GM10847 (cell line): Measurements from ENCODE around the gene ST8SIA2.

Source experiments
- POLR2A ChIP-seq: IDR thresholded peaks from 2 replicates; pipeline ENCODE4 v1.6.1; 2011; ENCODE audit not compliant: insufficient read length; ENCODE audit errors: extremely low read depth

Gene ST8SIA2

DNA sequence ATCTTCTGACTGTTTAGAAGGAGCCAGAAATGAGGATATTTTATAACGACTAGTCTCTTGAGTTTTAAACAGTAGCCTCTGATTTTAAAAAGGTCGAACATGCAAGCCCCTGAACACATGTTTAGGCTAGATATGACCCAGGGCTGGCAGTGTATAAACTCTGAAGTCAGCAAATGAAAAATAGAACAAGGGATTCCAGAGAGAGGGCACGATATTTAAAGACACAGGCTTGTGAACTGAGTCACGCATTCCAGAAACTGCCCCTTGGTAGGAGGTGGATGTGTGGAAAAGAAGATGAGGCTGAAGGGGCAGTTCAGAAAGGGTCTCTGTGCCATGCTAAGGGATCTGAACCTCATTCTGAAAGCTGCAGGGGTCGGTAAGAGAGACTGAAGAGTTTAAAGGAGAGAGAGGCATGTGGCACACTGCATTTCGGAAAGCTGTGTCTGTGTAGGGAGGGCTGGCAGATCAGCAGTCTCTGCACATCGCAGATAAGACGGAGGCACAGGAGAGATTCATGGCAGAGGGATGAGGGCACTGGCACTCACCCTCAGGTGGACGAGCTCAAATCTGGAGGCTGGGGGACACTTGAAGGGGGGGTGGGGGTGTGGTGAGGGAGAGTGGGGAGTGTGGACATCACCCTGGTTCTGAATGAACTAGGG, 22.1 kb downstream of the ST8SIA2 start:
- TF ChIP-seq POLR2A, result no peak

- TF ChIP-seq POLR2A, result no peak
These were observed 22.9 kb downstream of the ST8SIA2 start for GRCh38 chr15:92416557-92416956.

GRCh38 chr15:92417716-92418115, 24.0 kb downstream of the ST8SIA2 start:
- no peak for TF ChIP-seq POLR2A

DNA sequence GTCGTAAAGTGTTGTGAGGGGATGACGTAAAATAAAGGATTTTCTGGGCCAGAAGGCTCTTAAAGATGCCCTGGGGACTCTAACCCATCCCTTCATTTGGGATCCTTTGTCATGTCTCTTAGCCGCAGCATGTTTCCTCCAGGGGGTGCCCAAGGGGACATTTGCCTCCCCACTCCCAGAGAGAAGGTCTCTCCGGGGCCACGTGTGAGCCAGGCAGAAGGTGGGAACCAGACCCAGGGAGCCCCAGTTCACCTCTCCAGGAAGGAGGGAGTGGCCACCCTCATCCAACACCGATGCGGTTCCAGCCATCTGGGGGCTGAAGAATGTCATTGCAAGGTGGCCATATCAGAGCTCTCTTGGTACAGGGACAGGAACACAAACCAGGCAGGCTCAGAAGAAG, 25.2 kb downstream of the ST8SIA2 start:
- no peak for TF ChIP-seq POLR2A

DNA sequence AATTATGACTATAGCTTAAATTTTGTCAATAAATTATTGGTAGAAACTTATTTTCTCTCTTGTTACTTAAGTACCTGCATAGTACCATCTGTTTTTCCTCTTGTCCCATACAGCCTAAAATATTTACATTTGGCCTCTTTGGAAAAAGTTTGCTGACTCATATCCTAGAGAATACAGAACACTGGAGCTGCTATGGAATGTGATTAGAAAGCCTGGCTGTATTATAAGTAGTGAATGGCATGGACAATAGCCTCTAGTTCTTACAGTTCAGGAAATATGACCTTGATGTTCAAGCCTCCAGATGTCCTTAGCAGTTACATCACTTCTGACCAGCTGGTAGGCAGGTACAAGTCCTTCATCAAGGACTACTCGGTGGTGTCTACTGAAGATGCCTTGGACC, 28.3 kb downstream of the ST8SIA2 start:
- TF ChIP-seq POLR2A, result no peak

DNA sequence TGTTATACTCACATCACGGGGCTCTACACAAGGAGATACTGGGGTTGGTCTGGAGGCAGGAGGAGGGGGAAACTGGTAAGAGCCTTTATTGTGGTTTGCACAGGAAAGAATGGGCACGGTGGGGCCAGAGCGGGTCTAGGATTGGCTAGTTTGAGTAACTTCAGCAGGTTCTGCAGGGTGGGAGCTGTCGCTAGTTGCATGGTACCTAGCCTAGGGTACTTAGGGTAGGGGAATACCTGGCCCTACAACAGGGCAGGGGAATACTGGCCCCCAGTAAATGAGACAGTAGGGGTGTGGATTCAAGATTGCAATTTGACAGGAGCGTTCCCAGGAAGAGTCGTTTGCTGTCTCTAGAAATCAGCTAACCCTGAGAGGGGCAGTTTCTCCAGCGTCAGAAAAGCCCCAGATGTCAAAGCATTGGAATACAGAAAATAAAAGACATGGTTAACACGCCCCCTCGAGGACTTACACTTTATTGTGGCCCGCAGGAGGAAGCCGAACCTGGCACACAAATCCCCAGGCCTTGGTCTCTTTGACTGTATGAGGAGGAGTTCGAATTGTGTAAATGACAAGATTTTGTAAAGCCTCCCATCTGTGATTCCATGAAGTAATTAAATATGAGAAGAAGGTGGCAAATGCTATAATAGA, 32.0 kb downstream of the ST8SIA2 start:
- TF ChIP-seq POLR2A, result no peak

DNA sequence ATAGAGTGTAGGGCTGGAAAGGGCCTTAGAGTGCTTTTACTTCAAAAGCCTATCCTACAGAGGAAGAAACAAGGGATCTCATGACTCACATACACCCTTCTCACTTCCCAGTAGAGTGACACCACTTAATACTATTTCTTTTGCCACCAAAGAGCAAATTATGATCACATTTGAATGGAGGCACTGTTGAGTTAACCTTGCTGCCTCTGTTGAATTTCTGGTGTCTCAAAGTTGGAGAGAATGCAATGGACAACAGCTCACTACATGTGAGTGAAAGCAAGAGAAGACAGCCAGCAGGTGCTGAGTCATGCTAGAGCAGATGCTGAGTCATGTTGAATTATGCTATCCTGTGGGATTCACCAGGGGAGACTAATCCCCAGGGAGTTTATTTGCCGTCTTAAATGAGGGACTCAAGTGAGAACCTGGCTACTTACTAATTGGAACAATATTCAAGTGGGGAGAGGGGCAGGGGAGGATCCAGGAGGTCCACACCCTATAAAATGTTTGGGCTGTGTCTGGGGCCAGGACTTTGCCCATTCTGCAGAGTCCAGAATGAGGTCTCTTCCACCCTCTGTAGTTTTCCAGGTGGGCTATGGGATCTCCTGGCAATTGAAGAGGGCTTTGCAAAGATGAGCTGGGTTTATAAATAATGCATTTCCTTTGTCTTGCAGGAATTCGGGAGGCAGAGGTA, 35.8 kb downstream of the ST8SIA2 start:
- TF ChIP-seq POLR2A, result no peak

DNA sequence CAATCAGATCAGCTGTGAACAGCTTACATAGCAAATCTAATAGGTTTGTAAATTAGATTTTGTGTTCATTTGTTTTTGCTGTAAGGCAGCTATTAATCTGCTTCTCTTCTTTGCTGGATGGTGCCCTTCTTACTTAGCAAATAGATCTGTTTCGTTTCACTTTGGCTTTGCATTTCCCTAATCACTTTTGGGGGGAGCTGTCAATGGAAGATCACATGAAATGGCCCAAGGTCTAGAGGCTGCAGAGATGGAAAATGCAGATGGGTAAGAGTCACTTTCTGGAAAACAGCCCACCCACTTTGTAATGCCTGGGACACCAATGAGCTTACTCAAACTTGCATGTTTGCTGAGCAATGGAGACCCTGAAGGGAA, 36.4 kb downstream of the ST8SIA2 start:
- no peak for TF ChIP-seq POLR2A

- no peak for TF ChIP-seq POLR2A
These were observed 41.5 kb downstream of the ST8SIA2 start for GRCh38 chr15:92435145-92435544.

GRCh38 chr15:92438471-92438870, 44.8 kb downstream of the ST8SIA2 start:
- no peak for TF ChIP-seq POLR2A

DNA sequence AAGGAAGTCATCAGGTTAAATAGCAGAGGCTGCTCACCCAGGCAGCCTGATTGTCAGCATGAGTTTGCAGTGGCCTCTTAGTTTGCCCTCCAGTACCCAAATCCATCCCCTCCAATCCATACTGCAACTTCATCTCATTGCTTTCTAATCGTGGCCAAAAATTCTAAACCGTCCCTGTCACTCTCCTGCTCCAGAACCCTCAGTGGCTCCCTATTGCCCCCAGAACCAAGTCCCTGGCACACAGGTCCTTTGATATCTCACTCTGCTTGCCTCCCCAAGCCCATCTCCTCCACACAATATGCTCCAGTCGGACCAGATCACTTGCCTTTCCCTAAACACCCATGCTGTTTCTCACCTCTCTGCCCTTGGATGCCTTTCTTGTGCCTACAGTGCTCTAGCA, 49.7 kb downstream of the ST8SIA2 start:
- TF ChIP-seq POLR2A, result no peak

DNA sequence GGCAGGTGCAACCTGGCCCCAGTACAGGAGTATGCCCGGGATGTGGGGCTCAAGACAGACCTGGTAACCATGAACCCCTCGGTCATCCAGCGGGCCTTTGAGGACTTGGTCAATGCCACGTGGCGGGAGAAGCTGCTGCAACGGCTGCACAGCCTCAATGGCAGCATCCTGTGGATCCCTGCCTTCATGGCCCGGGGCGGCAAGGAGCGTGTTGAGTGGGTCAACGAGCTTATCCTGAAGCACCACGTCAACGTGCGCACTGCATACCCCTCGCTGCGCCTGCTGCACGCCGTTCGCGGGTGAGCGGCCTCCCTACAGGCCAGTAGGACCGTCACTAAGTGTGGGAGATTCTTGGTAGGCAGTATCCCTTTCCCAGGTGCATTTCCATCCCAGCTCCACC, 51.0 kb downstream of the ST8SIA2 start:
- TF ChIP-seq POLR2A, result no peak

DNA sequence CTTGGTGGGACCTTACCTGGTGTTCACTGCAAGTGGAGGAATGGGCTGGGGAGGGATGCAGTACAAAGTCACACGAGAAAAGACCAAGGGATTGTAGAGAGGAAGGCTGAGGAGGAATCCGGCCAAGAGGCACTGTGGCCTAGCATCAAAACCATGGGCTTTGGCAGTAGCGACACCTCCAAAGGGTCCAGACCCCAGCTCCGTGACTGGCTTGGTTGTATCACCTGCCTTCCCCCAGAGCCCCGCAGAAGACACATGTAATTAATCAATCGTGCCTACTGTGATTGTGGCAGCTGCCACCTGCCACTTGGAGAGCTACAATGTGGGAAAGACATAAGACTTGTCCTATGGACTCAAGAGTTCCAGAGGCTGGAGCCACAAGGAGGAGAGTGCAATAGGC, 54.7 kb downstream of the ST8SIA2 start:
- TF ChIP-seq POLR2A, result no peak

- no peak for TF ChIP-seq POLR2A
These were observed 55.8 kb downstream of the ST8SIA2 start for GRCh38 chr15:92449476-92449875.

DNA sequence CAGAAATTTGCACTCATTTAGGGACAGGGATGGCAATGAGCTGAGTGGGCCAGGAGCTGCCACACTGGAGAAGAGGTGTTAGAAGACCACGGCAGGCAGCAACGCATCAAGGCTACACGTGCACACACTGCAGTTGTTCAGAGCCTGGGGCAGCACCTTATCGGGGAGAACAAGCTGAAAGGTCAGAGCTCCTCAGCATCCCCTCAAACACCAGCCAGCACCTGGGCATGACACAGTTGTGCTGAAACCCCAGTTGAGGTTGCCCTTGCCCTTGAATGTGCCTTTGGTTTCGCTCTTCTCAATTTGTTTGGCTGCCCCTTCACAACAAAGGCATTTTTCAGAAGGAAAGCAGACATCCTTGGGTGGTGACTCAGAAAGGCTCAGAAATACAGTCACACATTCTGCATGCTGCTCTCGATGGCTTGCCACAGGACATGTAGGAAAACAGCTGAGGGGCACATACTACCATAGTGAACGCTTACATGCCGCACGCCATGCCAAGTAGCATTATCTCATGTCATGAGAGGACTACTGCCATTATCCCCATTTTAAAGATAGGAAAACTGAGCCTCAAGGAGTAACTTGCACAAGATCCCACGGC, 57.6 kb downstream of the ST8SIA2 start:
- TF ChIP-seq POLR2A, result no peak

DNA sequence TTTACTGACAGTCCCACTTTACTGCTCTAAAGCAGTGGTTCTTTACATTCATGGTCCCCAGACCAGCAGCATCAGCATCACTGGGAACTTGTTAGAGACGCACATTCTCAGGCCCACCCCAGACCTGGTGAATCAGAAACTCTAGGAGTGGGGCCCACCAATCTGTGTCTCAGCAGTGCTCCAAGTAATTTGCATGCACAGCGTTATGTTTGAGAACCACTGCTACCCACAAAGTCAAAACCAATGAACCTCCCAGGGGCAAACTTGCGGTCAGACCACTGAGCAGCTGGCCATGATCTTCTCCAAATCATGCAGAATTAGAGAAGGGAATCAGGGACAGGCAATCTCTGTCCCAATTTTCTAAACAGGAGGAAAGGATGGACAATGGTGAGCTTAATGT, 58.5 kb downstream of the ST8SIA2 start:
- TF ChIP-seq POLR2A, result no peak
